ENCODE data around the gene YARS1. TPM values are rescaled to one million over a fixed set of nuclear protein-coding genes. Genes with fewer than 3 reads are reported as not detected.

The YARS1 gene
- total RNA-seq, 1 experiment from 2014 or later: 194 TPM

DNA sequence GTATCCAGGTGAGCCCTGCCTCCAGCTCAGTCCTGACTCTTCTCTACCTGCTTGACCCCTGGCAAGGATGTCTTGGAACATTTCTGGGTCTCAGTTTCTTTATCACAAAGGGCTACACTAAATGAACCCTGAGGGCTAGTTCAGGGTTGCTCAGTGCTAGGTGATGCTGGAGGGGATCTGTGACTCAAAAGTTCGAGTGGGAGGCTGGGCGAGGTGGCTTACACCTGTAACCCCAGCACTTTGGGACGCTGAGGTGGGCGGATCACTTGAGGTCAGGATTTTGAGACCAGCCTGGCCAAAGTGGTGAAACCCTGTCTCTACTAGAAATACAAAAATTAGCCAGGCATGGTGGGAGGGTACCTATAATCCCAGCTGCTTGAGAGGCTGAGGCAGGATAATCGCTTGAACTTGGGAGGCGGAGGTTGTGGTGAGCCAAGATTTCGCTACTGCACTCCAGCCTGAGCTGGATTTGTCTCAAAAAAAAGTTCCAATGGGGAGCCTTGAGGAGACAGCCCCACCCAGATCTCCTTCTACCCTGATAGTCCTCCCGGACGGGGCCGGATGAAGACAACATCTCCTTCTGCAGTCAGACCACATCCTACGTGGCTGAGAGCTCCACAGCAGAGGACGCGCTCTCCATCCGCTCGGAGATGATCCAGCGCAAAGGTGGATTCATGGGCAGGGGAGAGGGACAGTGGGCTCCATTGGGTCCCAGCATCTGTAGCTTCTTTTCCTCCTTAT is 48.9 kb downstream of the YARS1 start:
- Histone ChIP-seq H2BK20ac (ENCODE audit: low read depth, low read length, poor library complexity, severe bottlenecking) (no peak overlapping the region), H4K20me1 (ENCODE audit: control insufficient read depth, insufficient read depth, insufficient read length) (no peaks in the 10 kb centered on the region), H3K4me1 (ENCODE audit: insufficient read depth, low read length) (no peaks in the 10 kb centered on the region; the same call in 1 of the 2 replicates), H3K4me2 (ENCODE audit: insufficient read depth, insufficient read length, low read length) (no peak overlapping the region), H3K4ac (ENCODE audit: low read depth, low read length) (no peak overlapping the region), H3K27me3 (ENCODE audit: insufficient read depth, low read length) (no peaks in the 10 kb centered on the region), H3T11ph (ENCODE audit: low read length) (no peak overlapping the region), H2BK12ac (ENCODE audit: insufficient read length, low read depth, low read length) (no peak overlapping the region), H3K9ac (ENCODE audit: extremely low read depth, insufficient read length, low read length) (no peak overlapping the region), H2AFZ (ENCODE audit: low read length) (no peak overlapping the region), H3K79me1 (ENCODE audit: insufficient read depth, low read depth, low read length, poor library complexity, severe bottlenecking) (no peaks in the 10 kb centered on the region), H3K14ac (ENCODE audit: insufficient read depth, low read length) (no peak overlapping the region), H2AK5ac (ENCODE audit: insufficient read length, low read length) (no peak overlapping the region), H3K27ac (ENCODE audit: insufficient read length, low read depth, low read length) (no peak overlapping the region), H4K5ac (ENCODE audit: insufficient read length, low read depth, low read length) (no peak overlapping the region), H2BK5ac (ENCODE audit: insufficient read length, low read length) (no peak overlapping the region), H3K56ac (ENCODE audit: insufficient read length, low read depth, low read length) (no peak overlapping the region), H2BK15ac (ENCODE audit: low read depth, low read length) (no peak overlapping the region), H4K91ac (ENCODE audit: insufficient read length, low read depth, low read length) (no peak overlapping the region), H3K23me2 (ENCODE audit: insufficient read length, low read depth, low read length, poor library complexity, severe bottlenecking) (peaks cover 10% of the 10 kb centered on the region), H4K8ac (replicated peaks; ENCODE audit: insufficient read length, low read depth, low read length) (no peak overlapping the region), H3K23ac (ENCODE audit: insufficient read length, low read depth, low read length) (no peak overlapping the region), H3K79me2 (ENCODE audit: insufficient read depth, low read length) (peaks cover 6% of the 10 kb centered on the region; the same call in 1 of the 2 replicates), H3K9me3 (ENCODE audit: control insufficient read depth, low read depth, low read length) (no peaks in the 10 kb centered on the region), H3K18ac (ENCODE audit: insufficient read length, low read depth, low read length) (no peak overlapping the region), H2BK120ac (ENCODE audit: low read depth, low read length, poor library complexity, severe bottlenecking) (no peak overlapping the region)
- H3K27me3 Mint-ChIP-seq (ENCODE audit: low read depth): no peaks in the 10 kb centered on the region
- no peaks in the 10 kb centered on the region for H3K9me3 Mint-ChIP-seq
- peaks cover 44 to 64% of the 10 kb centered on the region in 2 experiments for H3K4me1 Mint-ChIP-seq
- TF ChIP-seq, protein P1, sequence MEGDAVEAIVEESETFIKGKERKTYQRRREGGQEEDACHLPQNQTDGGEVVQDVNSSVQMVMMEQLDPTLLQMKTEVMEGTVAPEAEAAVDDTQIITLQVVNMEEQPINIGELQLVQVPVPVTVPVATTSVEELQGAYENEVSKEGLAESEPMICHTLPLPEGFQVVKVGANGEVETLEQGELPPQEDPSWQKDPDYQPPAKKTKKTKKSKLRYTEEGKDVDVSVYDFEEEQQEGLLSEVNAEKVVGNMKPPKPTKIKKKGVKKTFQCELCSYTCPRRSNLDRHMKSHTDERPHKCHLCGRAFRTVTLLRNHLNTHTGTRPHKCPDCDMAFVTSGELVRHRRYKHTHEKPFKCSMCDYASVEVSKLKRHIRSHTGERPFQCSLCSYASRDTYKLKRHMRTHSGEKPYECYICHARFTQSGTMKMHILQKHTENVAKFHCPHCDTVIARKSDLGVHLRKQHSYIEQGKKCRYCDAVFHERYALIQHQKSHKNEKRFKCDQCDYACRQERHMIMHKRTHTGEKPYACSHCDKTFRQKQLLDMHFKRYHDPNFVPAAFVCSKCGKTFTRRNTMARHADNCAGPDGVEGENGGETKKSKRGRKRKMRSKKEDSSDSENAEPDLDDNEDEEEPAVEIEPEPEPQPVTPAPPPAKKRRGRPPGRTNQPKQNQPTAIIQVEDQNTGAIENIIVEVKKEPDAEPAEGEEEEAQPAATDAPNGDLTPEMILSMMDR (conservative IDR thresholded peaks at IDR 0.05): no peak
- no peak overlapping the region for H3K27ac Mint-ChIP-seq
- no peak for DNase-seq
- peaks cover 13 to 52% (median 44%) of the 10 kb centered on the region in 3 experiments for H3K36me3 Mint-ChIP-seq (ENCODE audit: insufficient read depth in 1 of 3, low read depth in 3 of 3)
- H3K4me3 Mint-ChIP-seq: no peak overlapping the region; a peak in 1 of 5 replicates
- WGBS (ENCODE audit: extremely low coverage, insufficient read length, low lambda C conversion rate): no CpG with 5 or more reads among the region's 16 CpGs
